Hepatocyte (in vitro differentiated cells): ENCODE results near the gene TMEM192.

ENCODE experiments used
- EZH2 ChIP-seq: fragments of 200-600 bp; sonication (generic); IDR thresholded peaks from 2 replicates; pipeline ENCODE4 v1.6.1; 2016; ENCODE audit warnings: antibody characterized with exemption, mild to moderate bottlenecking, borderline replicate concordance
- EZH2phosphoT487 ChIP-seq: fragments of 200-600 bp; sonication (generic); IDR thresholded peaks from one replicate; pipeline ENCODE4 v1.6.1; 2018; ENCODE audit warnings: antibody characterized with exemption, mild to moderate bottlenecking, low read depth, moderate library complexity; ENCODE audit not compliant: unreplicated experiment, severe bottlenecking
- TF ChIP-seq, protein P1 (sequence below): fragments of 200-600 bp; sonication (generic); IDR thresholded peaks from 2 replicates; pipeline ENCODE4 v1.5.1; 2016; ENCODE audit warnings: antibody characterized with exemption, mild to moderate bottlenecking; ENCODE audit not compliant: poor library complexity

DNA sequence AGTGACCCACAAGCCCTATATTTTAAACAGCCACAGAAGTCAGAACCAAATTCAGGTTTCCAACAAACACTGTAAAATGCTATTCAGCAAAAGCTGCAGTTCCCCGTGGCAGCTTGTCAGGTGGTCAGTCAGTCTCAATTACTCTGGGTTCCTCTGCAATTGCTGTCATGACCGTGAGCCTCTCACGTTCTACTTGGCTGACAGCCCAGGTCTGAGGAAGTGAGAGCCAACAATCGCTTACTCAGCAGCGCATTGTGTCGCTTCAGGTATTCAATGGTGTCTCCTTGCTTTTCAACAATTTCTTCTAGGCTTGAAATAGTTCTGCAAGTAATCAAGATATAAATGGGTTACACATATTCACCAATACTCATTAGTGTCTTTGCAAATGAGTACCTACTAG is 33.2 kb downstream of the TMEM192 start:
- TF ChIP-seq, protein P1, sequence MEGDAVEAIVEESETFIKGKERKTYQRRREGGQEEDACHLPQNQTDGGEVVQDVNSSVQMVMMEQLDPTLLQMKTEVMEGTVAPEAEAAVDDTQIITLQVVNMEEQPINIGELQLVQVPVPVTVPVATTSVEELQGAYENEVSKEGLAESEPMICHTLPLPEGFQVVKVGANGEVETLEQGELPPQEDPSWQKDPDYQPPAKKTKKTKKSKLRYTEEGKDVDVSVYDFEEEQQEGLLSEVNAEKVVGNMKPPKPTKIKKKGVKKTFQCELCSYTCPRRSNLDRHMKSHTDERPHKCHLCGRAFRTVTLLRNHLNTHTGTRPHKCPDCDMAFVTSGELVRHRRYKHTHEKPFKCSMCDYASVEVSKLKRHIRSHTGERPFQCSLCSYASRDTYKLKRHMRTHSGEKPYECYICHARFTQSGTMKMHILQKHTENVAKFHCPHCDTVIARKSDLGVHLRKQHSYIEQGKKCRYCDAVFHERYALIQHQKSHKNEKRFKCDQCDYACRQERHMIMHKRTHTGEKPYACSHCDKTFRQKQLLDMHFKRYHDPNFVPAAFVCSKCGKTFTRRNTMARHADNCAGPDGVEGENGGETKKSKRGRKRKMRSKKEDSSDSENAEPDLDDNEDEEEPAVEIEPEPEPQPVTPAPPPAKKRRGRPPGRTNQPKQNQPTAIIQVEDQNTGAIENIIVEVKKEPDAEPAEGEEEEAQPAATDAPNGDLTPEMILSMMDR, result no peak
- TF ChIP-seq EZH2phosphoT487 (no peak), EZH2 (no peak)
